Measurements from ENCODE around the gene GNG10.
A peak's percentile ranks its signal among the peaks of the same experiment; 100 is the strongest.

The GNG10 gene

GRCh38 chr9:111627260-111627963 lies 34.0 kb upstream of the GNG10 start:
- TF ChIP-seq CEBPB (IDR thresholded peaks at IDR 0.05), result no peak
- TF ChIP-seq, protein P1, sequence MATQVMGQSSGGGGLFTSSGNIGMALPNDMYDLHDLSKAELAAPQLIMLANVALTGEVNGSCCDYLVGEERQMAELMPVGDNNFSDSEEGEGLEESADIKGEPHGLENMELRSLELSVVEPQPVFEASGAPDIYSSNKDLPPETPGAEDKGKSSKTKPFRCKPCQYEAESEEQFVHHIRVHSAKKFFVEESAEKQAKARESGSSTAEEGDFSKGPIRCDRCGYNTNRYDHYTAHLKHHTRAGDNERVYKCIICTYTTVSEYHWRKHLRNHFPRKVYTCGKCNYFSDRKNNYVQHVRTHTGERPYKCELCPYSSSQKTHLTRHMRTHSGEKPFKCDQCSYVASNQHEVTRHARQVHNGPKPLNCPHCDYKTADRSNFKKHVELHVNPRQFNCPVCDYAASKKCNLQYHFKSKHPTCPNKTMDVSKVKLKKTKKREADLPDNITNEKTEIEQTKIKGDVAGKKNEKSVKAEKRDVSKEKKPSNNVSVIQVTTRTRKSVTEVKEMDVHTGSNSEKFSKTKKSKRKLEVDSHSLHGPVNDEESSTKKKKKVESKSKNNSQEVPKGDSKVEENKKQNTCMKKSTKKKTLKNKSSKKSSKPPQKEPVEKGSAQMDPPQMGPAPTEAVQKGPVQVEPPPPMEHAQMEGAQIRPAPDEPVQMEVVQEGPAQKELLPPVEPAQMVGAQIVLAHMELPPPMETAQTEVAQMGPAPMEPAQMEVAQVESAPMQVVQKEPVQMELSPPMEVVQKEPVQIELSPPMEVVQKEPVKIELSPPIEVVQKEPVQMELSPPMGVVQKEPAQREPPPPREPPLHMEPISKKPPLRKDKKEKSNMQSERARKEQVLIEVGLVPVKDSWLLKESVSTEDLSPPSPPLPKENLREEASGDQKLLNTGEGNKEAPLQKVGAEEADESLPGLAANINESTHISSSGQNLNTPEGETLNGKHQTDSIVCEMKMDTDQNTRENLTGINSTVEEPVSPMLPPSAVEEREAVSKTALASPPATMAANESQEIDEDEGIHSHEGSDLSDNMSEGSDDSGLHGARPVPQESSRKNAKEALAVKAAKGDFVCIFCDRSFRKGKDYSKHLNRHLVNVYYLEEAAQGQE (IDR thresholded peaks at IDR 0.05; ENCODE audit: low read depth), result no peak
- TF ChIP-seq YY1 (IDR thresholded peaks at IDR 0.05; ENCODE audit: low read depth), result no peak
- TF ChIP-seq TAF1 (IDR thresholded peaks at IDR 0.05; ENCODE audit: low read depth), result no peak
- TF ChIP-seq EGR1 (IDR thresholded peaks at IDR 0.05), result no peak
- TF ChIP-seq RAD21 (IDR thresholded peaks at IDR 0.05; ENCODE audit: low read depth), result no peak
- no peak for TF ChIP-seq CREB1 (IDR thresholded peaks at IDR 0.05; ENCODE audit: low read depth)
- no peak for TF ChIP-seq ZBTB7A (IDR thresholded peaks at IDR 0.05; ENCODE audit: low read depth)
- TF ChIP-seq NFIC (IDR thresholded peaks at IDR 0.05), result no peak
- no peak for TF ChIP-seq USF1 (IDR thresholded peaks at IDR 0.05)
- TF ChIP-seq MAX (IDR thresholded peaks at IDR 0.05), result no peak
- TF ChIP-seq EP300 (IDR thresholded peaks at IDR 0.05; ENCODE audit: borderline replicate concordance), result no peak
- no peak for TF ChIP-seq FOXM1 (IDR thresholded peaks at IDR 0.05; ENCODE audit: borderline replicate concordance, low read depth)
- no peak for TF ChIP-seq TCF12 (IDR thresholded peaks at IDR 0.05; ENCODE audit: low read depth)
- no peak for TF ChIP-seq TEAD4 (IDR thresholded peaks at IDR 0.05)

DNA sequence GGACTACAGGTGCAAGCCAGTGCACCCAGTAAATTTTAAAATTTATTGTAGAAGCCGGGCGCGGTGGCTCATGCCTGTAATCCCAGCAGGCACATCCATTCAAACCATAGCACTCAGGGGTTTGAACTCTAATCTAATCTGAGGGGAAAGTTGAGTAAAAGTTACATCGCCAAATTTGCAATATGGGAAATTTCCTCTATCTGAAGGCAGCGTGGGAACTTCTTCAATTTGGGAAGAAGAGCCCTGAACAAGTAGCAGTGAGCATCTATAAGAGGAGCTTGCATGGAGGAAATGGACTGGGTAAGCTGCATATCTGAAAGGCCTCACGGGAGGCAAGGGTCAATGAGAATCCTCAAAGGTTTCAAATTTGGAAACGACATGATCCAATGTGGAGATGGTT lies 33.0 kb upstream of the GNG10 start:
- TF ChIP-seq EP300 (IDR thresholded peaks at IDR 0.05; ENCODE audit: borderline replicate concordance) (no peak), MAX (IDR thresholded peaks at IDR 0.05) (no peak), TEAD4 (IDR thresholded peaks at IDR 0.05) (no peak), CEBPB (IDR thresholded peaks at IDR 0.05) (no peak), ZBTB7A (IDR thresholded peaks at IDR 0.05; ENCODE audit: low read depth) (no peak), YY1 (IDR thresholded peaks at IDR 0.05; ENCODE audit: low read depth) (no peak), TCF12 (IDR thresholded peaks at IDR 0.05; ENCODE audit: low read depth) (no peak), CREB1 (IDR thresholded peaks at IDR 0.05; ENCODE audit: low read depth) (no peak)

DNA sequence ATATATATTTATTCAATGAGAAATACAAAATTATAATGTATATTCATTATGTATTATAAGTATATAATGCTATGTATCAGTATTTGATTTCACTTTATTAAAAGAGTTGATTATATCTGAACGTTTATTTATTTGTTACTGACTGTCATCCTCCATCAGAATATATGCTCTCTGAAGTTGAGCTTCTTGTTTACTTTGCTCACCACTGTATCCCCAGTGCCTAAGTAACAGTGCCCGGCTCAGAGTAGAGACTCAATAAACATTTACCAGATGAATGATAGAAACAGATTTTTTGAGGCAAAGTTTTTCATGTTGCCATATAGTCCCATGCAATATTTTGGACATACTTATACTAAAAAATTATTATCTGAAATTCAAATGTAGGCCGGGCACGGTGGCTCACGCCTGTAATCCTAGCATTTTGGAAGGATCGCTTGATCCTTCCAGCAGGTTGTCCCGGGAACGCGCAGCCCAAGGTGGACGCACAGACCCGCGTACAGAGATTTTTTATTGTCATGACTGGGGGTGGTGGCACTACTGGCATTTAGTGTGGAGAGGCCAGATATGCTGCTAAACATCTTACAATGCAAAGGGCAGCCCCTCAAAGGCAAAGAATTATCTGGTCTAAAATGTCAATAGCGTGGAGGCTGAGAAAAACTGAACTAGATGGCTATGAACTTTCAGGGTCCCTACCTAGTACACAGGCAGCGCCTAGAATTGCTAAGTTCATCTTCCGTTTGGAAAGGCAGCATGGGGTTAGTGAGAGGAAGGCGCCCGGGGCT lies 31.0 kb upstream of the GNG10 start:
- TF ChIP-seq RAD21 (IDR thresholded peaks at IDR 0.05; ENCODE audit: low read depth) (no peak), CREB1 (IDR thresholded peaks at IDR 0.05; ENCODE audit: low read depth) (no peak), CEBPB (IDR thresholded peaks at IDR 0.05) (no peak), MAX (IDR thresholded peaks at IDR 0.05) (no peak)

DNA sequence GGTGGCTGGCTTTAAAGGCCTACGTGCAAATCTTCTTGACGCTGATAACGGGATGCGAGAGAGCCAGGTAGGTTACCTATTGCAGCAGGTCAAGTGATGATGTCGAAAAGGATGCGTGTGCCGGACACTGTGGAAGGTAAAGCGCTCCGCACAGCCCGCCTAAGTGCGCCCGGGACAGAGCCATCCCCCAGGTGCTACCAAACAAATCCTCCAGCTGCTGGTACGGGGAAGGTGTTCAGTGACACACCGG lies 30.5 kb upstream of the GNG10 start:
- TF ChIP-seq, protein P1 (IDR thresholded peaks at IDR 0.05; ENCODE audit: low read depth), result no peak
- TF ChIP-seq RAD21 (IDR thresholded peaks at IDR 0.05; ENCODE audit: low read depth) (peak; percentile 11; the same call in 1 of the 2 replicates), TAF1 (IDR thresholded peaks at IDR 0.05; ENCODE audit: low read depth) (no peak), USF1 (IDR thresholded peaks at IDR 0.05) (peak; percentile 66), EP300 (IDR thresholded peaks at IDR 0.05; ENCODE audit: borderline replicate concordance) (no peak), ZBTB7A (IDR thresholded peaks at IDR 0.05; ENCODE audit: low read depth) (no peak), NFIC (IDR thresholded peaks at IDR 0.05) (no peak), CEBPB (IDR thresholded peaks at IDR 0.05) (no peak), MAX (IDR thresholded peaks at IDR 0.05) (0 out of 2 replicates have a peak, but pooled peaks have one; percentile 61), TEAD4 (IDR thresholded peaks at IDR 0.05) (0 out of 2 replicates have a peak, but pooled peaks have one; percentile 29), EGR1 (IDR thresholded peaks at IDR 0.05) (no peak), TCF12 (IDR thresholded peaks at IDR 0.05; ENCODE audit: low read depth) (peak; percentile 56; the same call in 1 of the 2 replicates), FOXM1 (IDR thresholded peaks at IDR 0.05; ENCODE audit: borderline replicate concordance, low read depth) (no peak), CREB1 (IDR thresholded peaks at IDR 0.05; ENCODE audit: low read depth) (no peak), YY1 (IDR thresholded peaks at IDR 0.05; ENCODE audit: low read depth) (peak; percentile 70; the same call in 1 of the 2 replicates)

Measured in Ishikawa (cell line).